WERI-Rb-1 (cell line): ENCODE data around the gene LCOR.

Source experiments
- DNase-seq: peaks from one replicate; pipeline ENCODE4 v3.0.0-alpha.2; 2020
- H3K27ac ChIP-seq: fragments of 250-450 bp; sonication (Bioruptor Pico); 2 replicates; pipeline ENCODE4 v1.5.1; 2020; ENCODE audit warnings: mild to moderate bottlenecking, moderate library complexity
- H3K27me3 ChIP-seq: fragments of 250-450 bp; sonication (Bioruptor Pico); 2 replicates; pipeline ENCODE4 v1.5.1; 2021; ENCODE audit warnings: mild to moderate bottlenecking, low read depth, moderate library complexity; ENCODE audit not compliant: insufficient read depth, severe bottlenecking
- H3K36me3 ChIP-seq: fragments of 250-450 bp; sonication (Bioruptor Pico); 2 replicates; pipeline ENCODE4 v1.5.1; 2020; ENCODE audit warnings: mild to moderate bottlenecking, moderate library complexity
- H3K4me3 ChIP-seq: 2 replicates; pipeline ENCODE4 v1.5.1; 2011; ENCODE audit warnings: low read depth, mild to moderate bottlenecking, control low read depth, low read length
- H3K9me3 ChIP-seq: fragments of 250-450 bp; sonication (Bioruptor Pico); 2 replicates; pipeline ENCODE4 v1.5.1; 2021; ENCODE audit warnings: mild to moderate bottlenecking, moderate library complexity; ENCODE audit not compliant: severe bottlenecking
- TF ChIP-seq, protein P1 (sequence below): IDR thresholded peaks from 2 replicates; pipeline ENCODE4 v1.5.1; 2011; ENCODE audit warnings: low read depth, mild to moderate bottlenecking, control low read depth, inconsistent platforms, low read length

Gene LCOR

DNA sequence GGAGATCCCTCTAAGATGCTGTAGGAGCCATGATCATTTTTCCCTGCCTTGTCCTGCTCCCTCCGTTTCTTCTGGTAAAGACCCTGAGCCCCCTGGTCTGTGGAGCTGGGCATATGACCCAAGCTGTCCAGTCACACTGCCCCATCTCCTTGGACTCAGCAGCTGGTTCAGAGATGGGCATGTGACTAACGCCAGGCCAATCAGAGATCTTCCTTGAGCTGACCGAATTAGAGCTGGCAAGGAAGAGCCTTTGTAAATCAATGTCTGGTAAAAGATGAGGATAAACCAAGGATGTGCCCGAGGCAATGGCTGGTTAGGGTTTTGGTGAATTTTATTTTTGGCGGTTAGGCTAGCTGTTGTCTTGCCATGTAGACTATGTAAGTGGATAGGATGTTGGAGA, 173.3 kb downstream of the LCOR start:
- peaks cover 5% of the 10 kb centered on the region for H3K9me3 ChIP-seq
- no peak overlapping the region for H3K27ac ChIP-seq
- no peak for DNase-seq
- TF ChIP-seq, protein P1, sequence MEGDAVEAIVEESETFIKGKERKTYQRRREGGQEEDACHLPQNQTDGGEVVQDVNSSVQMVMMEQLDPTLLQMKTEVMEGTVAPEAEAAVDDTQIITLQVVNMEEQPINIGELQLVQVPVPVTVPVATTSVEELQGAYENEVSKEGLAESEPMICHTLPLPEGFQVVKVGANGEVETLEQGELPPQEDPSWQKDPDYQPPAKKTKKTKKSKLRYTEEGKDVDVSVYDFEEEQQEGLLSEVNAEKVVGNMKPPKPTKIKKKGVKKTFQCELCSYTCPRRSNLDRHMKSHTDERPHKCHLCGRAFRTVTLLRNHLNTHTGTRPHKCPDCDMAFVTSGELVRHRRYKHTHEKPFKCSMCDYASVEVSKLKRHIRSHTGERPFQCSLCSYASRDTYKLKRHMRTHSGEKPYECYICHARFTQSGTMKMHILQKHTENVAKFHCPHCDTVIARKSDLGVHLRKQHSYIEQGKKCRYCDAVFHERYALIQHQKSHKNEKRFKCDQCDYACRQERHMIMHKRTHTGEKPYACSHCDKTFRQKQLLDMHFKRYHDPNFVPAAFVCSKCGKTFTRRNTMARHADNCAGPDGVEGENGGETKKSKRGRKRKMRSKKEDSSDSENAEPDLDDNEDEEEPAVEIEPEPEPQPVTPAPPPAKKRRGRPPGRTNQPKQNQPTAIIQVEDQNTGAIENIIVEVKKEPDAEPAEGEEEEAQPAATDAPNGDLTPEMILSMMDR = no peak
- H3K36me3 ChIP-seq = no peaks in the 10 kb centered on the region
- no peak overlapping the region for H3K4me3 ChIP-seq
- no peaks in the 10 kb centered on the region for H3K27me3 ChIP-seq

DNA sequence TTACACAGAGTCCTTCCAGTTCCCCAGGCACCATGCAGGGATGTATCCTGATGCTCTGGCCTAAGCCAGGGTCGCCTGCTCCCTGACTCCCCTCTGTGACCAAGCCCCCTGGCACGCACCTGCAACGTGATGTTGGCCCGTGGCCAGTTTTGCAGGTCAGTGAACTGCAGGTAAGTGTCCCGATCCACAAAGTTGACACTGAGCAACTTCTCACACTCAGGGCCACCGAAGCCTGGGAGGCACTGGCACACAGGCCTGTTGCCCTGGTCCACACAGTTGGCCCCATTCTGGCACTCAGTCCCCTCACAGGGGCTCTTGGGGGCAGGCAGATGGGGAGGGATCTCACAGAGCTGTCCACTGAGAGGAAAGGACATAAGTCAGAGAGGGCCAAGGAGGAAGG, 174.3 kb downstream of the LCOR start:
- Histone ChIP-seq H3K27ac (no peak overlapping the region), H3K4me3 (no peak overlapping the region), H3K36me3 (no peaks in the 10 kb centered on the region), H3K27me3 (no peaks in the 10 kb centered on the region), H3K9me3 (peaks cover 5% of the 10 kb centered on the region)
- no peak for DNase-seq
- TF ChIP-seq, protein P1 = no peak

DNA sequence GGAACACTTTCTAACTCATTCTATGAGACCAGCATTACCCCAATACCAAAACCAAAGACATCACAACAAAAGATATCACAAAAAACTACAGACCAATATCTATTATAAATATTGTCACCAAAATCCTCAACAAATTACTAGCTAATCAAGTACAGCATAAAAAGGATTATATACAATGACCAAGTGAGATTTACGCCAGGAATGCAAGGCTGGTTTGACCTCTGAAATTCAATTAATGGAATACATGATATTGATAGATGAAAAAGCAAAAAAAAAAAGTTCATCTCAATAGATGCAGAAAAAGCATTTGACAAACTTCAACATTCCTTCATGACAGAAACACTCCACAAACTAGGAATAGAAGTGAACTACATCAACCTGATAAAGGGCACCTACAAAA, 175.3 kb downstream of the LCOR start:
- Histone ChIP-seq H3K27me3 (no peaks in the 10 kb centered on the region), H3K9me3 (peaks cover 5% of the 10 kb centered on the region), H3K27ac (no peak overlapping the region), H3K4me3 (no peak overlapping the region), H3K36me3 (no peaks in the 10 kb centered on the region)
- TF ChIP-seq, protein P1 = no peak
- no peak for DNase-seq

DNA sequence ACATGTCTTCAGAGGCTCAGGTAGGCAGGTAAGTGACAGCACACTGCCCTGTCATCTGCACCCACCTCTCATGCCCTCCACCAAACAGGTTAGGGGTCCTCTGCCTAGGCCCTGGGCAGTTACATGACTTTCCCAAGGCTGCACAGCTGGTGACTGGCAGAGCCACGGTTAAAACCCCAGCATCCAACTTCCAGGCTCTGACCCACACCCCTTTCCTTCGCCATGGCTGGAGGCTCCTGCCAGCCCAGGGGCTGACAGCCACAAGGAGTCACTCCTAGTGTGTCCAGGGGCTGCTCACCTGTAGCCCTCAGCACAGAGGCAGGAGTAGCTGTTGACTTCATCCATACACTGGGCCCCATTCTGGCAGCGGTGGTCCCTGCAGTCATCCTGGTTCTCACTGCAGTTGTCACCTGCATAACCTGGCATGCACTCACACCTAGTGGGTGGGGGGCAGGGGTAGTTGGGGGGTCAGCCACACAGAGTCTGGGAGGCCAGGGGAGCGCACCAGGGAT, 178.7 kb downstream of the LCOR start:
- Histone ChIP-seq H3K4me3 (no peak overlapping the region), H3K9me3 (peaks cover 5% of the 10 kb centered on the region), H3K27me3 (no peaks in the 10 kb centered on the region), H3K36me3 (no peaks in the 10 kb centered on the region), H3K27ac (no peak overlapping the region)
- DNase-seq = no peak
- TF ChIP-seq, protein P1 = no peak

DNA sequence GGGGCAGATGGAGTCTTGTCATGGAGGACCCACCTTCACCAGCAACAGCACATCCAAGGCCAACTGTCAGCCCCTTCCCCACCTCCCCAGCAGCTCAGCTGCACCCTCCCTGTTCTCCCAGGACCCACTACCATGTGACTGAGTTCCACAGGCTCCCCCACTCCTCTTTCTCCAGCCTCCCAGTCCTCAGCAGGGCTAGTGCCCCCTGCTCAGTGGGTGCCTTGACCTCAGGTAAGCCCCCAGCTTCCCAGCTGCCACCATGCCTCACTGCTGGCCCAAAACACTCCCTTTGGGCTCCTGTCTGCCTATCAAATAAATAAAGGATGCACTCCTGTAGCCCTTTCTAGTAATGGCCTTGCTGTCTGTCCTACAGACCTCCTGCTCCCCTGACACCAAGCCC, 179.3 kb downstream of the LCOR start:
- no peaks in the 10 kb centered on the region for H3K27me3 ChIP-seq
- no peak overlapping the region for H3K27ac ChIP-seq
- TF ChIP-seq, protein P1 = no peak
- H3K36me3 ChIP-seq = no peaks in the 10 kb centered on the region
- DNase-seq = no peak
- H3K9me3 ChIP-seq = peaks cover 5% of the 10 kb centered on the region
- no peak overlapping the region for H3K4me3 ChIP-seq

DNA sequence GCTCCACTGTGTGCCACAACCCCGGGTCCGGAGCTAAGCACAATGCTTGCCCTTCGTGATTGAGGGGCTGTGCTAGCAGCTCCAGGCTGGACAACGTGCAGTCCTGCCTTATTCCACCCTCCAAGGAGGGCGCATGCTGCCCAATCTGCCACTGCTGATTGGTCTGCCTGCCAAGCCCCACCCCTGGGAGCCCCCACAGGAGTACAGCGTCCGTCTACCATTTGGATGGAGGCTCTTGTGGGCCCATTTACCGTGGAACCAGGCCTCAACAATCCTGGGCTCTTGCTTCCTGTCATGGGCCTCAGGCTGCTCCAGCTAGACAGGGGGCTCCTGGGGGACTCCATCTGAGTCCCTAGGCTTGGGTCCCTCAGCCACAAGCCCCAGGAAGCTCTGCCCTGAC, 180.4 kb downstream of the LCOR start:
- TF ChIP-seq, protein P1 = no peak

More for the DNA sequence above, 180.4 kb downstream of the LCOR start:
- Histone ChIP-seq H3K36me3 (no peaks in the 10 kb centered on the region), H3K4me3 (no peak overlapping the region), H3K27me3 (no peaks in the 10 kb centered on the region), H3K27ac (no peak overlapping the region), H3K9me3 (peaks cover 5% of the 10 kb centered on the region)
- no peak for DNase-seq
